HG03139 (cell line): ENCODE measurements around the gene CCNB2.
"Not testable (repeated sequence)": the region's sequence is repeated elsewhere in the genome, so short reads cannot be mapped to it uniquely, and the experiment has no call there.

Experiments
- ATAC-seq: cut with Tn5 transposase; IDR thresholded peaks from one replicate; pipeline ENCODE4 v1.9.1; 2021; ENCODE audit not compliant: unreplicated experiment

CCNB2 gene

GRCh38 chr15:59104912-59105732 is at the start of gene CCNB2:
TSS of gene CCNB2 (plus strand) at chr15:59105146. CDS start at chr15:59105269, 123 bp downstream.
- peak; percentile 98 for ATAC-seq

GRCh38 chr15:59059076-59059597 is 45.8 kb upstream of the CCNB2 start:
- no peak for ATAC-seq

DNA sequence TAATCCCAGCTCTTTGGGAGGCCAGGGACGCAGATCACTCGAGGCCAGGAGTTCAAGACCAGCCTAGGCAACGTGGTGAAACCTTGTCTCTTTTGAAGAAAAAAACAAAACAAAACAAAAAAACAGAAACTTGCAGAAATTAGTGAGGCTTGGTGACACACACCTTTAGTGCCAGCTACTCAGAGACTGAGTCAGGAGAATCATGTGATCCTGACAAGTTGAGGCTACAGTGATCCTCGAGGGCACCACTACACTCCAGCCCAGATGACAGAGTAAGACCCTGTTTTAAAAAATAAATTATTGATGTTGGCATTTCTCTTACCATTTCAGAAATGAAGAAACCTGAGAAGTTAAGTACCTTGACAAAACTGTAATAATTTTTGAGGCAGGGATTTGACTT is 44.6 kb upstream of the CCNB2 start:
- no peak for ATAC-seq

DNA sequence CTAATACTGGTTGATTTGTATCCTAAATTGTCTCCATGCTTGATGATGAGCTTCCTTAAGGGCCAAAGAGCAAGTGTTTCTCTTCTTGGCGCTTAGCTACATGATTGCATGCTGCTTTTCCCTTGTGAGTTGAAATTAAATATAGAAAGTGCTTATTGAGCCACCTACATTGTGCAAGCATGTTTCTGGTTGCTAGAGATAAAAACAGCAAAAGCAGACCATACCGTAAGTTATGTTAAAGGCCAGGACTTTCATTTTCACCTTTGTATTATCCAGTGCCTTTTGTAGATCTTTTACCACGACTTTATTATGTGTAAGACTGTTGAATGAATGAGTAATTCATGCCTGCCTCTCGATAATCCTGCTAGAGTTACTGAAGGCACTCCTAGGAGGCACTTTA is 41.9 kb upstream of the CCNB2 start:
- ATAC-seq = no peak

GRCh38 chr15:59069430-59069829 is 35.5 kb upstream of the CCNB2 start:
- no peak for ATAC-seq

DNA sequence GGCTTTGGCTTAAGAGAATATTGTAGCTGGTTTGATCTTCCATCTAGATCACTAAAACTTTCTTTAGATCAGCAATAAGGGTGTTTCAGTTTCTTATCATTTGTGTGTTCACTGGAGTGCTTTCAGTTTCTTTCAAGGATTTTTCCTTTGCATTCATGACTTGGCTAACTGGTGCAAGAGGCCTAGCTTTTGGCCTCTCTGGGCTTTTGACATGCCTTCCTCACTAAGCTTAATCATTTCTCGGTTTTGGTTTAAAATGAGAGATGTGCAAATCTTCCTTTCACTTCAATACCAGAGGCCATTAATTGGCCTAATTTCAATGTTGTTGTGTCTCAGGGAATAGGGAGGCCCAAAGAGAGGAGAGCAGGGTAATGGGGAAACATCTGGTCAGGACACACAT is 30.3 kb upstream of the CCNB2 start:
- ATAC-seq = no peak

GRCh38 chr15:59087731-59088130 is 17.2 kb upstream of the CCNB2 start:
- no peak for ATAC-seq

DNA sequence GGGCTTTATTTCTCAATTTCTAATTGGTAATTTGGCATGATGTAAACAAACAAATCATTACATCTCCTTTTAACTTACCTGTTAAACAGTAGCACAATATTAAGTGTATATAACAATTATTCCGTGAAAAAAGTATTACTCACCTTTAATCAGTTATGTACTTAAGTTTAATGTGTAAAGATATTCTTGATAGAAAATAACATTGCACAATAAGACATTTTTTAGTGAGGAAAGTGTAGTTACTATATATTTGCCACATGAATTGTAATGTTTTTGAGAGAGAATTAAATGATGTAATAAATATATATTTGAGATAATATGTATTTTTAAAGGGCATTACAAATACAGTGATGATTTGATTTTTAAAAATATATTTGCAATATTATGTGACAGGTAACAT is 10.9 kb upstream of the CCNB2 start:
- ATAC-seq = no peak

DNA sequence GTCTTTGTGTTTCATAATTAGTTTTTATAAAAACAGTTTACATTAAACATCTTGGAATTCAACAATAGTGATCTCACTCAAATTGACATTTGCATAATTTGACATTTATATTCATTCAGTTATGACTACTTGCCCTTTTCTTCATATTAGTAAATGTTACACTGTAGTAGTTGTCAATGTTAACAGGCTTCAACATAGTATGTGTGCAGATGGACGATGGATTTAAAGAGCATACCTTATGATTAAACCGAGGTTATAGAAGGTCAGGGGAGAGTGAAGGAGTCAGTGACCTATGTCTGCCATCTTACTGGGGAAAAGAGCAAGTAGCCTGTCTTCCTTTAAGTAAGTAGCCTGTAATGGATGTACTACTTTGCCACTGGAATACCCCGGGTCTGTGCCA is 8.5 kb upstream of the CCNB2 start:
- ATAC-seq = no peak

- ATAC-seq = no peak
These were observed 5.7 kb upstream of the CCNB2 start for GRCh38 chr15:59099162-59099685.

- ATAC-seq = peak; percentile 22
These were observed 389 bp upstream of the CCNB2 start for GRCh38 chr15:59104602-59104911.

DNA sequence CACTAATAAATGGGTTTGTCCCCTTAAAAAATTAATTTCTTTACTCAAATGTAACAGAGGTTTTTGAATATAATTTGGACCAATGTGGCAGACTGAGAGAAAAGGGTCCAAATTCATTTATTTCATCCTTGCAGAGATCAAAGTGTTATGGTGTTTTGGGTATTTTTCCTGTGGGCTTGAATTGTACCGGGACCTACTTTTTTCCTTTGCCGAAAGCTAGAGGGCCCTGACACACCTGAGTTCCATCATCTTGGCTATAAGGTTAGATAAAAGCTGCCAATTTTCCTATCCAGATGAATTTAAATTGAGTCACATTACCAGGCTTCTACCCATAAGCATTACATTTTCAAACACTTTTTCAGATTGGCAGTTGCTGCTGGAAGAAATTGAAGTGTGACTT is 908 bp downstream of the CCNB2 start:
- no peak for ATAC-seq

DNA sequence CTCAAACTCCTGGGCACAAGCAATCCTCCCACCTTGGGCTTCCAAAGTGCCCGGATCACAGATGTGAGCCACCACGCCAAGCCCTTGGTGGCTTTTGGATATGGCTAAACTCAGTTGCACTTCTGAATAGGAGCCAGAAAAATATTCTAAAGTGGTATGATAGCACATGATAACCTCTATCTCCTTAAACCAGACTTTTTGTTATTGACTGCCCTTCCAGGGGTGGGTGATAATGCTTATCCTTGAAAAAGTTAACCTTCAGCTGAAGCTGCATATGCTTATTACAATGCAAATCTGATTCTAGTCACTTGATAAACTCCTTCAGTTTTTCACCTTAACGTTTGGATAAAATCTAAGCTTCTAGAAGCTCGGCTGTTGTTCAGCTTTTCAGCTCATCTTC is 6.3 kb downstream of the CCNB2 start:
- no peak for ATAC-seq

- ATAC-seq = no peak
These were observed 10.1 kb downstream of the CCNB2 start for GRCh38 chr15:59115047-59115446.

GRCh38 chr15:59116141-59116540 is 11.2 kb downstream of the CCNB2 start:
- no peak for ATAC-seq

GRCh38 chr15:59116771-59117170 is 11.8 kb downstream of the CCNB2 start:
- ATAC-seq = no peak

GRCh38 chr15:59119625-59120024 is 14.7 kb downstream of the CCNB2 start:
- no peak for ATAC-seq

GRCh38 chr15:59120937-59121336 is 16.0 kb downstream of the CCNB2 start:
- ATAC-seq = no peak

- ATAC-seq = no peak
These were observed 19.3 kb downstream of the CCNB2 start for GRCh38 chr15:59124261-59124660.

DNA sequence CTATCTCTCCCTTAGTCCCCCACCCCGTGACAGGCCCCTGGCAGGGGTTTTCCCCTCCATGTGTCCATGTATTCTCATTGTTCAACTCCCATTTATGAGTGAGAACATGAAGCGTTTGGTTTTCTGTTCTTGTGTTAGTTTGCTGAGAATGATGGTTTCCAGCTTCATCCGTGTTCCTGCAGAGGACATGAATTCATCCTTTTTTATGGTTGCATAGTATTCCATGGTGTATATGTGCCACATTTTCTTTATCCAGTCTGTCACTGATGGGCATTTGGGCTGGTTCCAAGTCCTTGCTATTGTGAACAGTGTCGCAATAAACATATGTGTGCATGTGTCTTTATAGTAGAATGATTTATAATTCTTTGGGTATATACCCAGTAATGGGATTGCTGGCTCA is 20.7 kb downstream of the CCNB2 start:
- not testable (repeated sequence) for ATAC-seq

- not testable (repeated sequence) for ATAC-seq
These were observed 22.3 kb downstream of the CCNB2 start for GRCh38 chr15:59127255-59127654.

GRCh38 chr15:59131456-59131855 is 26.5 kb downstream of the CCNB2 start:
- no peak for ATAC-seq
